ENCODE measurements around the gene RAP1GDS1.
"Not testable (repeated sequence)": the region's sequence is repeated elsewhere in the genome, so short reads cannot be mapped to it uniquely, and the experiment has no call there.

RAP1GDS1 gene

GRCh38 chr4:98406819-98407218, 145.6 kb downstream of the RAP1GDS1 start:
- no peak for DNase-seq (ENCODE audit: low read depth, low spot score)
- no peak overlapping the region for H3K4me3 ChIP-seq (ENCODE audit: low read length)

DNA sequence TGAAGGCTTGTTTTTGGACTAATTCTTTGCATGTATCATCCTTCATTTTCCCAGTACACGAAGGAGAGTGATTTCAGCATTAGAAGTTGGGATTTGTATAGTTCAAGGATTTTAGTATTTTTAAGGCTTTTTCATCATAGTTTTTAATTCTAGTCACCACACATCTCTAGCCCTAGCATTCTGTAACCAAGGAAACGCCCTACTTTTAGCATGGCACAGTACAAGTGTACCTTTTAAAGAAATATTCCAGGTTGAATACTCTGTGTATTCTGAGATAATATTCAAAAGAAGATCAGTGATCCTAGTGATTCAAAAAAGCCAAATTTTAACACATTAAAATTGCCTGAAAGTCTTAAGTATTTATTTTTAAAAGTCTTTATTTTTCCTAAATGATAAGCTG, 150.5 kb downstream of the RAP1GDS1 start:
- H3K4me3 ChIP-seq (ENCODE audit: low read length), result no peak overlapping the region
- no peak for DNase-seq (ENCODE audit: low read depth, low spot score)

- H3K4me3 ChIP-seq (ENCODE audit: low read length), result no peak overlapping the region
- DNase-seq (ENCODE audit: low read depth, low spot score), result no peak
These were observed 155.7 kb downstream of the RAP1GDS1 start for GRCh38 chr4:98416844-98417243.

GRCh38 chr4:98420151-98420550, 159.0 kb downstream of the RAP1GDS1 start:
- not testable (repeated sequence) for H3K4me3 ChIP-seq (ENCODE audit: low read length); DNase-seq (ENCODE audit: low read depth, low spot score)

DNA sequence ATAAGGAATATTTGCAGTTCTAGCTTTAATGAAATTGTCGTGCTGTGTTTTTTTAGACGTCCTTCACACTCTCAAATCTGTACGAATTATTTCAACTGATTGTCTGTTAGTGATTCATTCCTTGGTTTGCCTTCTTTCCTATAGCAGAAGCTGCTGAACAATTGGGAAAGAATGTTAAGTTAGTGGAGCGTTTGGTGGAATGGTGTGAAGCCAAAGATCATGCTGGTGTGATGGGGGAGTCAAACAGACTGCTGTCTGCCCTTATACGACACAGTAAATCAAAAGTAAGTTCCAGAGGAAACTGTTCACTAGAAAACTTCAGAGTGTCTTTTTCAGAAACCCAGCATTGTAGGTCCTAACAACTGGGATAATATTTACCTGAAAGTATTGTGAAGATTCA, 159.9 kb downstream of the RAP1GDS1 start:
- H3K4me3 ChIP-seq (ENCODE audit: low read length), result no peak overlapping the region
- DNase-seq (ENCODE audit: low read depth, low spot score), result no peak

GRCh38 chr4:98423009-98423408, 161.8 kb downstream of the RAP1GDS1 start:
- H3K4me3 ChIP-seq (ENCODE audit: low read length), result no peak overlapping the region
- DNase-seq (ENCODE audit: low read depth, low spot score), result no peak

- no peak overlapping the region for H3K4me3 ChIP-seq (ENCODE audit: low read length)
- DNase-seq (ENCODE audit: low read depth, low spot score), result no peak
These were observed 169.7 kb downstream of the RAP1GDS1 start for GRCh38 chr4:98430708-98431403.

DNA sequence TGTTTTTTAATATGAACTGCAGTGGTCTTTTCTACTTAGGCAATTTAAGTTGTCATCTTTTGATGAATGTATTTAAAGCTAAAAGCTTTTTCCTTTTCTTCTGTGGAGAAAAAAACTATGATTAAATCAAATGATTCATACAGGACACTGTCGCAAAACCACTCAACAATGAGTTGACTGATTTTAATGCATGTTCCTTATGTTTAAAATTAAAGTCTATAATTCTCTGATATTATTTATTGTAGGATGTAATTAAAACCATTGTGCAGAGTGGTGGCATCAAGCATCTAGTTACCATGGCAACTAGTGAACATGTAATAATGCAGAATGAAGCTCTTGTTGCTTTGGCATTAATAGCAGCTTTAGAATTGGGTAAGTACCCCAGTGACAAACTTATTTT, 172.5 kb downstream of the RAP1GDS1 start:
- DNase-seq (ENCODE audit: low read depth, low spot score), result no peak
- H3K4me3 ChIP-seq (ENCODE audit: low read length), result no peak overlapping the region

DNA sequence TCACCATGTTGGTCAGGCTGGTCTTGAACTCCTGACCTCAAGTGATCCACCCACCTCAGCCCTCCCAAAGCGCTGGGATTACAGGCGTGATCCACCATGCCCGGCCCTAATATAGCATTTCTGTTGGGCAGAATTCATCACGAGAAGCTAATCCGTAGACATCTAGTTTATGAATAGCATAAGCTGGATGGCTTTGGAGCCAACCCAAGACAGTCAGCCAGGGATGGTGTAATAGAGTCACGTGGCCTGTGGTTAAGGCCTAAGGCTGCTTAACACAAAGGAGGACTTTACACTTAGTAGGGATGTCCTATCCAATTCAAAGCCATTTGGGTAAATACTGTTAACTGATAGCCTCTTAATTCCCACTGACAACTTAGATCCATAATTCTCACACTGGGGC, 173.6 kb downstream of the RAP1GDS1 start:
- H3K4me3 ChIP-seq (ENCODE audit: low read length), result no peak overlapping the region
- no peak for DNase-seq (ENCODE audit: low read depth, low spot score)

GRCh38 chr4:98444371-98444770, 183.2 kb downstream of the RAP1GDS1 start:
- DNase-seq (ENCODE audit: low read depth, low spot score), result no peak
- no peak overlapping the region for H3K4me3 ChIP-seq (ENCODE audit: low read length)

- DNase-seq (ENCODE audit: low read depth, low spot score), result peak; percentile 92
- H3K4me3 ChIP-seq (ENCODE audit: low read length), result 0 out of 2 replicates have a peak overlapping the region, but pooled peaks have one; percentile 3
These were observed 185.6 kb downstream of the RAP1GDS1 start for GRCh38 chr4:98446499-98447375.

DNA sequence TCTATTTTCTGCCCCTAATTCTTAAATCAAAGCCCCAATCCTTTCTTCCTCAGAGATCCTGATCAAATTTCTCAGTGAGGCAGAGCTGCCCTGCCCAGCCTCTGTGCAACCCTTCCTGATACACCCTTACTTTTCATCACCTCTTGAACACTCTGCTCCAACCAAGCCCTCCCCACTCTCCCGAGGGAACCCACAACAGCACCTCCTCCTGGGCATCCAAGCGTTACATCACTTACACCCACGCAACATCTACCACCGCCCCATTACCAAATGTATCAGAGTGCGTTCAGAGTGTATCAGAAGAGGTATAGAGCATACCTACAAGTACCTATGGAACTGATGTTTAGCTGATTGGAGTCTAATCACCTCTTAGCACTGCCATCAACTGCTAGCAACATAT, 186.5 kb downstream of the RAP1GDS1 start:
- peak; percentile 35 for DNase-seq (ENCODE audit: low read depth, low spot score)
- no peak overlapping the region for H3K4me3 ChIP-seq (ENCODE audit: low read length)

DNA sequence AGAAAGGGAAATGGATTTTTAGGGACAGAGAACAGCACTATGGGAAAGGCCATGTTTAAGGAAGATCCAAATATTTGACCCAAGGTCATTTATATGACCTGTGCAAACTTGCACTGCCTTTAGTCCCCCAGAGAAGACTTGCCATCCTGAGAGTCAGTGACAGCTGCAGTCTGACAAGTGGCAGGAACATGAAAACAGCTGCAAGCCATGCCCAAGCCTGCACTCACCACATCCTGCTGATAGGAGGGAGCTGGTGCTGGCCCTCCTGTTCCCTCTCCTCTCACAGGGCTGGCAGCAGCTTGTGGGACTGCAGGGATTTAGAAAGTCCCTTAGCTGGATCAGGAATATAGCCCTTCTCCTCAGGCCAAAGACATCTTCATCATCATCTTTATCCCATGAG, 187.7 kb downstream of the RAP1GDS1 start:
- DNase-seq (ENCODE audit: low read depth, low spot score), result peak; percentile 91

GRCh38 chr4:98452091-98452490, 190.9 kb downstream of the RAP1GDS1 start:
- H3K4me3 ChIP-seq (ENCODE audit: low read length), result no peak overlapping the region
- no peak for DNase-seq (ENCODE audit: low read depth, low spot score)

More for the DNA sequence above, 187.7 kb downstream of the RAP1GDS1 start:
- H3K4me3 ChIP-seq (ENCODE audit: low read length), result no peak overlapping the region

DNA sequence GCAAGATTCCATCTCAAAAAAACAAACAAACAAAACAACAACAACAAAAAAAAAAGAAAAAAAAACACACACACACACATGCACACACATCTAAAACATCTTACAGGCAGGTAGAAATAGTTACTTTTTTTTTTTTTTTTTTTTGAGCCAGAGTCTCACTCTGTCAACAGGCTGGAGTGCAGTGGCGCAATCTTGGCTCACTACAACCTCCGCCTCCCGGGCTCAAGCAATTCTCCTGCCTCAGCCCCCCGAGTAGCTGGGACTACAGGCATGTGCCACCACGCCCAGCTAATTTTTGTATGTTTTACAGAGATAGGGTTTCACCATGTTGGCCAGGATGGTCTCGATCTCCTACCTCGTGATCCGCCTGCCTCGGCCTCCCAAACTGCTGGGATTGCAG, 196.2 kb downstream of the RAP1GDS1 start:
- not testable (repeated sequence) for DNase-seq (ENCODE audit: low read depth, low spot score)

GRCh38 chr4:98461121-98461865, 200.1 kb downstream of the RAP1GDS1 start:
- not testable (repeated sequence) for DNase-seq (ENCODE audit: low read depth, low spot score); H3K4me3 ChIP-seq (ENCODE audit: low read length)

More for the DNA sequence above, 196.2 kb downstream of the RAP1GDS1 start:
- not testable (repeated sequence) for H3K4me3 ChIP-seq (ENCODE audit: low read length)

DNA sequence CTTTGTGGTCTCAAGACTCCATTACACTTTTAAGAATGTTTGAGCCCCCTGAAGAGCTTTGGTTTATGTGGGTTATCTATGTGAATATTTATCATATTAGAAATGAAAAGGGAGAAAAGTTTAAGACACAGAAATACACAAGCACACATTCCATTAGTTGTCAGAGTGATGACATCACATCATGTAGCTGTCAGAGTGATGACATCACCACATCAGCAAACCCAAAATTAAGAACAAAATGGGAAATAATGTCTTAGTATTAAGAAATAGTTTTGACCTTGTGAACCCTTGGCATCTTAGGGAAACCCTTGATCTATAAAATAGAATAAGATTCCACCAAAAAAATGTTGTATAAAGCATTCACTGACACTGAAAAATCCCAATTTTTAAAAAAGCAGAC, 201.3 kb downstream of the RAP1GDS1 start:
- DNase-seq (ENCODE audit: low read depth, low spot score), result no peak
- no peak overlapping the region for H3K4me3 ChIP-seq (ENCODE audit: low read length)

- DNase-seq (ENCODE audit: low read depth, low spot score), result no peak
- H3K4me3 ChIP-seq (ENCODE audit: low read length), result no peak overlapping the region
These were observed 205.8 kb downstream of the RAP1GDS1 start for GRCh38 chr4:98466868-98467599.

- H3K4me3 ChIP-seq (ENCODE audit: low read length), result no peak overlapping the region
These were observed 206.5 kb downstream of the RAP1GDS1 start for GRCh38 chr4:98467627-98468072.

More at GRCh38 chr4:98467627-98468072, 206.5 kb downstream of the RAP1GDS1 start:
- peak; percentile 85 for DNase-seq (ENCODE audit: low read depth, low spot score)
